Adrenal gland (tissue), 12 donors: ENCODE results near the gene LTB4R. TPM values are rescaled to one million over a fixed set of nuclear protein-coding genes. Genes with fewer than 3 reads are reported as not detected.

Experiments
- DNase-seq, 7 donors: peaks; one replicate each; pipeline ENCODE4 v3.0.0-alpha.2; 2019 to 2020
- H3K27ac ChIP-seq, 5 donors: fragments of 200-600 bp; sonication (generic) in 4 of 5; 1 replicate in 3 of 5; 2 replicates in 2 of 5; pipeline versions ENCODE4 v1.5.1 to v1.8.0; 2016 to 2020; ENCODE audit warnings: mild to moderate bottlenecking in 1 of 5
- H3K27me3 ChIP-seq: fragments of 200-600 bp; 2 replicates; pipeline ENCODE4 v1.8.0; 2021
- H3K36me3 ChIP-seq, 2 donors: fragments of 200-600 bp; replicated peaks in 1 of 2; 1 replicate in 1 of 2; 2 replicates in 1 of 2; pipeline versions ENCODE4 v1.5.1 to v1.8.0; 2018 to 2022
- H3K4me1 ChIP-seq, 2 donors: fragments of 200-600 bp; replicated peaks in 1 of 2; 1 replicate in 1 of 2; 2 replicates in 1 of 2; pipeline versions ENCODE4 v1.5.1 to v1.8.0; 2018 to 2021
- H3K4me3 ChIP-seq, 4 donors: fragments of 200-600 bp; sonication (generic) in 3 of 4; one replicate each; pipeline ENCODE4 v1.5.1; 2016 to 2018
- H3K9me3 ChIP-seq, 3 donors: fragments of 200-600 bp; sonication (generic) in 1 of 3; replicated peaks in 1 of 3; 1 replicate in 2 of 3; 2 replicates in 1 of 3; pipeline versions ENCODE4 v1.5.1 to v1.8.0; 2016 to 2021
- CTCF ChIP-seq, 6 experiments: fragments of 450-650 bp in 4 of 6; fragments of 200-600 bp in 2 of 6; sonication (generic) in 1 of 6; IDR thresholded peaks; 1 replicate in 5 of 6; 2 replicates in 1 of 6; pipeline versions ENCODE4 v1.5.1 to v1.8.0; 2016 to 2021; ENCODE audit warnings: antibody characterized with exemption in 6 of 6, mild to moderate bottlenecking in 2 of 6, moderate library complexity in 1 of 6
- POLR2A ChIP-seq, 2 donors: fragments of 450-650 bp; IDR thresholded peaks; one replicate each; pipeline ENCODE4 v1.6.1; 2017; ENCODE audit warnings: antibody characterized with exemption in 2 of 2, mild to moderate bottlenecking in 2 of 2, moderate library complexity in 1 of 2
- WGBS, 4 donors: extraction: QIAGEN DNeasy Blood & Tissue Kit in 2 of 4; methylation state at CpG; one replicate each; pipeline versions ENCODE4 v1.1.5 to v1.1.7; 2013 to 2017; 5-methylcytosine and 5-hydroxymethylcytosine counted together
- intact Hi-C, 2 donors: fragments of 100-400 bp; cut with DNase I; formaldehyde crosslinking; loops; one replicate each; pipeline versions ENCODE4 v1.14.1 to v1.15.0; 2022 to 2023
- polyA plus RNA-seq, 3 donors: library from polyadenylated mRNA; stranded (reverse); fragments of 200-250 nt in 2 of 3; fragments of 350-450 nt in 1 of 3; fragmentation: Illumina TruSeq in 1 of 3; extraction: RNeasy Lipid Tissue Mini Kit (QIAGEN cat#74804) in 1 of 3; gene quantifications; one replicate each; pipeline ENCODE4 v1.2.3, GENCODE V29; 2013 to 2014
- total RNA-seq, 9 donors: library from RNA; depleted of rRNA in 4 of 9; stranded (reverse); fragments of >200 nt in 4 of 9; fragments of 120-200 nt in 1 of 9; fragmentation: NEBNext Ultra II Directional in 1 of 9; extraction: Animal tissue kit (Norgen Biotek cat#: 25700) in 1 of 9; gene quantifications; one replicate each; pipeline versions ENCODE4 v1.1.0 to v1.2.4, GENCODE V29; 2013 to 2023
- donor health status: healthy with polysubstance abuse.
- donor health status: Bipolar disorder and iron deficiency.
- donor health status: DM: yes; HTN: yes; CAD: no.
- donor health status: DM: no; HTN: no; CAD: no.
- donor health status: DM: no; HTN: no; CAD: no.
- donor health status: DM: yes; HTN: yes; CAD: no.

Gene LTB4R
- total and polyA plus RNA-seq, 12 donors, result 1.4 to 30.2 (median 11.6) TPM

GRCh38 chr14:24342889-24343288, 31.6 kb downstream of the LTB4R start:
- TF ChIP-seq CTCF (IDR thresholded peaks at IDR 0.05) (no peak), POLR2A (IDR thresholded peaks at IDR 0.05) (no peak)
- Histone ChIP-seq H3K36me3 (no peaks in the 10 kb centered on the region), H3K9me3 (no peaks in the 10 kb centered on the region), H3K27ac (no peak overlapping the region), H3K4me3 (no peak overlapping the region), H3K27me3 (no peaks in the 10 kb centered on the region), H3K4me1 (no peaks in the 10 kb centered on the region)
- WGBS, 4 donors, result 76 to 93% (median 90%) methylated on average over 4 of the region's 4 CpGs
- intact Hi-C loops, result no loop called here
- DNase-seq, result no peak

DNA sequence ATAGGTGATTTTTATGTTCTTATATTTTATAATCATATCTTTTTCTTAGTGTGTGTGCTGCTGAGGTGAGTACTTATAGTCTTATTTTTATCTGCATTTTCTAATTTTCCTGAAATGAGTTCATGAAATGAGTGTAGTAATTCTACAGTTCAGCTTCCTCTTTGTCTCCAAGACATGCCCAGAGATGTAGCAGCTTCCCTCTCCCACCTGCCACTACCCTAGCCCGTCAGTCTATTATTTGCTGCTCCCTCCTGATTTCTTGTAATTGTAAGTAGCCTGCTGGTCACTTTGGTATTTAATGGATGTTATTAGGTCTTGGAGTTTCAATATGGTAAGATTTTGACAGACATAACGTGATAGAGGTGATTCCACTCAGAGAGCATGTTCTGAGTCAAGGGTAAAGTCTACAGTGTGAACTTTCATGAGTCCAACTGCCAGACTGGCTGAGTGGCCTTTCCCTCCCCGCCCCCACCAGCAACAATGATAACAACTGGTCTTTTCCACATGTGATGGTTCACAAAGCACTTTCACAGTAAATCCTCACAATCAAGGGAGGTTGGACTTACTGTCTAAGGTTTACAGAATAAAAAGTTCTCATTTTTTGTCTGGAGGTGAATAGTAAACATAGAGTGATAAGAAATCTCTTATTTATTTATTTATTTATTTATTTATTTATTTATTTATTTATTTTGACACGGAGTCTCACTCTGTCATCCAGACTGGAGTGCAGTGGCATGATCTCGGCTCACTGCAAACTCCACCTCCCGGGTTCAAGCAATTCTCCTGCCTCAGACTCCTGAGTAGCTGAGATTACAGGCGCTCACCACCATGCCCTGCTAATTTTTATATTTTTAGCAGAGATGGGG, 32.7 kb downstream of the LTB4R start:
- intact Hi-C loops, result no loop called here
- WGBS, 4 donors, result 64 to 82% (median 70%) methylated on average over 7 of the region's 7 CpGs
- Histone ChIP-seq H3K27me3 (no peaks in the 10 kb centered on the region), H3K4me1 (no peaks in the 10 kb centered on the region), H3K36me3 (no peaks in the 10 kb centered on the region), H3K27ac (no peak overlapping the region), H3K4me3 (no peak overlapping the region), H3K9me3 (no peaks in the 10 kb centered on the region)
- no peak for DNase-seq
- TF ChIP-seq POLR2A (IDR thresholded peaks at IDR 0.05) (no peak), CTCF (IDR thresholded peaks at IDR 0.05) (no peak)

DNA sequence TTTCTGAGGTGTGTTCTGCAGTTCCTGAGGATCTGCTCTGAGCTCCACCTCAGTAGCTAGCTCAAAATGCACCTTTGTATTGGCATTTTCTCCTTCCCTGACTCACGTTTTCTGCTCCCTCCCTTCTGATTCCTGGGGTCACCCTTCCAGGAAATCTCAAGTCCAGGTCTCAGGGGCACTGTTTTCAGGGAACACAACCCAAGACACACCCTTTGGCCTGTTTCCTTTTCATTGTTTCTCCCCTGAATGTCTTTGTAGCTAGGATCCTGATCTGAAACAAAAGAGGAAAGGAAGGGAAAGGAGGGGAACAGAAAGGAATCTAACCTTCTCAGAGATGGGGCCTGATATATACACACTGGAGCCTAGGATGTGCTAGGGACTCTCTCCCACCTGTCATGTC, 35.8 kb downstream of the LTB4R start:
- 54 to 72% (median 60%) methylated on average over 1 of the region's 1 CpG for WGBS, 4 donors
- TF ChIP-seq POLR2A (IDR thresholded peaks at IDR 0.05), result no peak
- TF ChIP-seq CTCF (IDR thresholded peaks at IDR 0.05), result no peak
- H3K27ac ChIP-seq, result no peak overlapping the region
- intact Hi-C loops, result no loop called here
- H3K36me3 ChIP-seq, result no peaks in the 10 kb centered on the region
- DNase-seq, result no peak
- H3K27me3 ChIP-seq, result no peaks in the 10 kb centered on the region
- no peaks in the 10 kb centered on the region for H3K4me1 ChIP-seq
- no peaks in the 10 kb centered on the region for H3K9me3 ChIP-seq
- no peak overlapping the region for H3K4me3 ChIP-seq

GRCh38 chr14:24348186-24348585, 36.9 kb downstream of the LTB4R start:
- H3K27me3 ChIP-seq, result no peaks in the 10 kb centered on the region
- intact Hi-C loops, result no loop called here
- H3K4me3 ChIP-seq, result no peak overlapping the region
- H3K4me1 ChIP-seq, result no peaks in the 10 kb centered on the region
- TF ChIP-seq CTCF (IDR thresholded peaks at IDR 0.05) (no peak), POLR2A (IDR thresholded peaks at IDR 0.05) (no peak)
- no peak overlapping the region for H3K27ac ChIP-seq
- no peak for DNase-seq
- WGBS, 4 donors, result 97 to 100% (median 98%) methylated on average over 2 of the region's 2 CpGs
- no peaks in the 10 kb centered on the region for H3K9me3 ChIP-seq
- no peaks in the 10 kb centered on the region for H3K36me3 ChIP-seq
